Measurements from ENCODE around the gene PSME3IP1. TPM values are rescaled to one million over a fixed set of nuclear protein-coding genes. Genes with fewer than 3 reads are reported as not detected.

Gene PSME3IP1
- 81.2 and 83.1 TPM in 2 replicates for total RNA-seq
- long read RNA-seq, transcript FAM192A-218 (7 exons, 1,086 nt) = minor isoform, 17 of 162 reads
- long read RNA-seq, transcript FAM192A-201 (7 exons, 2,848 nt) = major isoform, 86 of 162 reads
- long read RNA-seq, partial matches to known transcripts = 15 of 162 reads
- long read RNA-seq, other reads (novel, unspliced or antisense) = 44 of 162 reads

- H3K27me3 Mint-ChIP-seq (ENCODE audit: unreplicated experiment) = no peaks in the 10 kb centered on the region
- peak within 1 kb of the TSS; percentile 95 for H3K27ac Mint-ChIP-seq (ENCODE audit: unreplicated experiment)
- H3K36me3 Mint-ChIP-seq (ENCODE audit: unreplicated experiment) = peaks cover 3% of the 10 kb centered on the region
- no peaks in the 10 kb centered on the region for H3K9me3 Mint-ChIP-seq (ENCODE audit: unreplicated experiment)
- H3K4me1 Mint-ChIP-seq (ENCODE audit: unreplicated experiment) = peaks cover 55% of the 10 kb centered on the region
- DNase-seq (ENCODE audit: extremely low spot score, unreplicated experiment) = peak; percentile 100
- peak within 1 kb of the TSS; percentile 92 for H3K4me3 Mint-ChIP-seq (ENCODE audit: unreplicated experiment)
- TF ChIP-seq, protein P1, sequence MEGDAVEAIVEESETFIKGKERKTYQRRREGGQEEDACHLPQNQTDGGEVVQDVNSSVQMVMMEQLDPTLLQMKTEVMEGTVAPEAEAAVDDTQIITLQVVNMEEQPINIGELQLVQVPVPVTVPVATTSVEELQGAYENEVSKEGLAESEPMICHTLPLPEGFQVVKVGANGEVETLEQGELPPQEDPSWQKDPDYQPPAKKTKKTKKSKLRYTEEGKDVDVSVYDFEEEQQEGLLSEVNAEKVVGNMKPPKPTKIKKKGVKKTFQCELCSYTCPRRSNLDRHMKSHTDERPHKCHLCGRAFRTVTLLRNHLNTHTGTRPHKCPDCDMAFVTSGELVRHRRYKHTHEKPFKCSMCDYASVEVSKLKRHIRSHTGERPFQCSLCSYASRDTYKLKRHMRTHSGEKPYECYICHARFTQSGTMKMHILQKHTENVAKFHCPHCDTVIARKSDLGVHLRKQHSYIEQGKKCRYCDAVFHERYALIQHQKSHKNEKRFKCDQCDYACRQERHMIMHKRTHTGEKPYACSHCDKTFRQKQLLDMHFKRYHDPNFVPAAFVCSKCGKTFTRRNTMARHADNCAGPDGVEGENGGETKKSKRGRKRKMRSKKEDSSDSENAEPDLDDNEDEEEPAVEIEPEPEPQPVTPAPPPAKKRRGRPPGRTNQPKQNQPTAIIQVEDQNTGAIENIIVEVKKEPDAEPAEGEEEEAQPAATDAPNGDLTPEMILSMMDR (IDR thresholded peaks at IDR 0.05) = no peak
These were observed at the start of gene PSME3IP1, which contains the start of gene RSPRY1 for GRCh38 chr16:57185945-57186871. PSME3IP1 (minus strand) TSS chr16:57186039; CDS start chr16:57173854, 12,185 bp downstream. RSPRY1 (plus strand) TSS chr16:57186329; CDS start chr16:57204659, 18,330 bp downstream.

DNA sequence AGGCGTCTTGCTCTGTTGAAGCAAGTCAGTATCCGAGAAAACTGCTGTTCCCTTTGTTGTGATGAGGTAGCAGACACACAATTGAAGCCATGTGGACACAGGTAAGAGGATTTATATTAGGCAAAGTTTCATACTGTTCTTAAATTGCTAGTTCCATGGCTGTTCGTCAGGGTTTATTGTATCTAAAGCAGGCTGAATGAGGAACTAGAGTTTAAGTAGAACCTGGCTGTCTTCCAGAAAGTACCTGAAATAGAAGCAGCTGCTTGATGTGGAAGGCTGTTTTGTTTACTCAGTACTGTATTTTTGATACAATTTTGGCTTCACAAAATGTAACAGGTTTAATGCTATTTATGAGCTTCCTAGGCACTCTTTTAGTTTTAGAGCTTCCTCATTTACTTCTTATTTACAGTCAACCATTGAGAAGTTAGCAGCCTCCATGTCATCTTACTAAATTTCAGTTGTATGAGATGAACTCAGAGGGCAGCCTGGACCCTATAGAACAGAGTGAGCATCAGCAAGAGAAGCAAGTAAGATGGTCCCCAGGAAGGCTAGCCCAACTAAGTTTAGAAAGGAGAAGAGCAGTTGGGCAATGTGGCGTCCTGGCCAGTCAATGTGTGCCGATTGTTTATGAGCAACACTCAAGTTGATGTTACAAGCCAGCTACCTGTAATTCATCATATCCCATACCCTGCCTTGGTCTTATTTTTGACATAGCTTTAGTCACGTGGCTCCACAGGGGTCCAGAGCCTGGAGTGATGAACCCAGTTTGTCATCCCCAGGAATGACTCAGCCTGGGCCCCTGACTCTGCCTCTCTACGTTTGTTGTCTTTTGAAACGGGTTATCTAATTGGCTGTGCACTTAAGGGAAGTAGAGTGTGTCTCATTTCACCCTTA, 49.5 kb upstream of the PSME3IP1 start:
- Mint-ChIP-seq H3K27ac (ENCODE audit: unreplicated experiment) (no peak overlapping the region), H3K4me1 (ENCODE audit: unreplicated experiment) (no peaks in the 10 kb centered on the region), H3K36me3 (ENCODE audit: unreplicated experiment) (peaks cover 63% of the 10 kb centered on the region), H3K4me3 (ENCODE audit: unreplicated experiment) (no peak overlapping the region), H3K9me3 (ENCODE audit: unreplicated experiment) (peaks cover 5% of the 10 kb centered on the region), H3K27me3 (ENCODE audit: unreplicated experiment) (no peaks in the 10 kb centered on the region)
- TF ChIP-seq, protein P1 (IDR thresholded peaks at IDR 0.05) = no peak
- DNase-seq (ENCODE audit: extremely low spot score, unreplicated experiment) = no peak

- H3K9me3 Mint-ChIP-seq (ENCODE audit: unreplicated experiment) = peaks cover 5% of the 10 kb centered on the region
- no peak overlapping the region for H3K27ac Mint-ChIP-seq (ENCODE audit: unreplicated experiment)
- TF ChIP-seq, protein P1 (IDR thresholded peaks at IDR 0.05) = no peak
- H3K27me3 Mint-ChIP-seq (ENCODE audit: unreplicated experiment) = no peaks in the 10 kb centered on the region
- no peak for DNase-seq (ENCODE audit: extremely low spot score, unreplicated experiment)
- no peaks in the 10 kb centered on the region for H3K4me1 Mint-ChIP-seq (ENCODE audit: unreplicated experiment)
- H3K36me3 Mint-ChIP-seq (ENCODE audit: unreplicated experiment) = peaks cover 64% of the 10 kb centered on the region
- no peak overlapping the region for H3K4me3 Mint-ChIP-seq (ENCODE audit: unreplicated experiment)
These were observed 48.9 kb upstream of the PSME3IP1 start for GRCh38 chr16:57234707-57235092.

GRCh38 chr16:57233944-57234706, 48.3 kb upstream of the PSME3IP1 start:
- H3K36me3 Mint-ChIP-seq (ENCODE audit: unreplicated experiment) = peaks cover 60% of the 10 kb centered on the region
- H3K4me1 Mint-ChIP-seq (ENCODE audit: unreplicated experiment) = no peaks in the 10 kb centered on the region
- TF ChIP-seq, protein P1 (IDR thresholded peaks at IDR 0.05) = no peak
- peaks cover 5% of the 10 kb centered on the region for H3K9me3 Mint-ChIP-seq (ENCODE audit: unreplicated experiment)
- no peak overlapping the region for H3K4me3 Mint-ChIP-seq (ENCODE audit: unreplicated experiment)
- H3K27me3 Mint-ChIP-seq (ENCODE audit: unreplicated experiment) = no peaks in the 10 kb centered on the region
- no peak overlapping the region for H3K27ac Mint-ChIP-seq (ENCODE audit: unreplicated experiment)
- no peak for DNase-seq (ENCODE audit: extremely low spot score, unreplicated experiment)
